ENCODE results near the gene RAD51B.

Gene RAD51B

DNA sequence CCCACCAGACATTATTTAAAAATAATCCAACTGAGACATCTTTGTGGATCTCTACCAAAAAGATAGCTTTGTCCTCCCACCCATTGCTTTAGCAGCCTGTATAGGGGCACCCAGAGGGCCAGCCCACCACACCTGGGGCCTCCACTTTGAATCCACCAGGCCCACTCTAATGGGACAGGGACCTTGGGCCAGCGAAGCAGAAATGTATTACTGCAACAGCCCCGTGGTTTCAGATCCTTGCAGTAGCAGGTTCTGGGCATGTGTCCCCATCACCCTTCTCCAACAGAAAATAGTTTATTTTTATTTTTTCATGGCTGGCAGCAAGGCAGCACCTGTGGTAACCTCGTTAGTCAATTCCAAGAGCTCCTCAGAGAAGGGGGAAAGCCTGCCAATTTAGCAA, 754.9 kb downstream of the RAD51B start:
- DNase-seq: no peak

DNA sequence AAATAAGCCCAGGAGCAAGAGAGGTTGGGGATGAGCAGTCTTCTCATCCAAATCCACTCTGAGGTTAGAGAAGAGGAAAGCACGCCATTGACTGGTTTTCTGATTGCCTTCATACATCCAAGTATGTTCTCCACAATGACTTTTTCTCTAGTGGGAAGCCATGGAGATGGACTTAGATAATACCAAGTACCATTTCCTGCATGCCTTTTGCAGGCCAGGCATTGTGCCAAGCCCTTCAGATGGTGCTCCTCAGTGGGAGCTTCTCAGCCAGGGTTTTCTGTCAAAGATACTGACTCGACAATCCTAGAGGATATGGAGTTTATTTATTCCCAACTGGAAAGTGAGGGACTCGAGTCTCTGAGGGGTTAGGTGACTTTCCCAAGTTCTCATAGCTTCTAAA, 755.3 kb downstream of the RAD51B start:
- DNase-seq: no peak

DNA sequence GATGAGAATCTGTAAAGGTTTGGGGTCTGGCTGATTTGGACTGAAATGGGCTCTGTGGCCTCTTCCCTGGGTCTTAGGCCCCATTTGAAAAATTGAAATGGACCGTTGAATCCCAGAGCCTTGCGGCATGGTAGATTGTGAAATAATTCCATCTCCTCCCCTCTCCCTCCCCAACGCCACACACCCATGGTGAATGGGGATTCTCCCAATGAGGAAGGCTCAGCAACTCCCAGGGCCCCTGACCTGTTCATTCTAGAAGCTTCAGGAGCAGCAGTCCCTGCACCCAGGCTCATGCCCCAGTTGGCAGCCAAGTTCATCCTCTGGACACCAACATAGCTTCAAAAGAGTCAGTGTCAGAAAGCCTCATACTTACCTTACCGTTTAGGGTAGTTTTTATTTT, 755.8 kb downstream of the RAD51B start:
- no peak for DNase-seq

- no peak for DNase-seq
Measured at GRCh38 chr14:68576031-68576430, 756.5 kb downstream of the RAD51B start.

DNA sequence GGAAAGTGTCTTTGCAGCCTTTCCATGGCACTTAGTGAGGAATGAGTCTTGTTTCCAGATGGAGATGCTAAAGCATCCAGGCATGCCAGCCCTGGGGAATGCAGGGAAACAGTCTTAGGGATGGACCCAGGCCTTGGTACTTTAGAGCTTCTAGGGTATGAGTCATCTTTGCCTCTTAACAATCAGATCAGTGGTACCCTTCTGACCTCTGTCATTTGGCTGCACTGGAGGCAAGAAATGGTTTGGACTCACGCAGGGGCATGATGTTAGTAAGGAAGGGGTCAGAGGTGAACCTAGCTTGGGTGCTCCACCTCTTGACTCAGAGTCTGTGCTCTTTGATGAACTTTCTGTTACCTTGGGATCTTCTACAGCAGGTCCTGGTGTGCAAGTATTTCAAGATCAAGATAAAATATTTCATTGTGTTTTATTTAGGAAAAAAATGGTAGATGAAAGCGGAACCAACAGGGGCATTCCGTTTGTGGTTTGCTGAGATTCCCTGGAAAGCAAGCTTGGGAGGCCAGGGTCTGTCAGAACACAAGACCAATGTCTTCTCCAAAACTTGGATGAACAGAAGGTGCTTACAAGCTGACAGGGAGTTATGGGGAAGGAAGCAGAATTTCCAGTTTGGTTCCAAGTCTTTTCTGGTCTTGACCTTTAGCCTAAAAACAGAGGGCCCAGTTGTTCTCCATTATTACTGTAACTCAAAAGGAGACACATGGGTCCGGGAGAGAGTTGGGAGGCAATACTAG, 757.1 kb downstream of the RAD51B start:
- no peak for DNase-seq

GRCh38 chr14:68577802-68578541, 758.4 kb downstream of the RAD51B start:
- DNase-seq: no peak

DNA sequence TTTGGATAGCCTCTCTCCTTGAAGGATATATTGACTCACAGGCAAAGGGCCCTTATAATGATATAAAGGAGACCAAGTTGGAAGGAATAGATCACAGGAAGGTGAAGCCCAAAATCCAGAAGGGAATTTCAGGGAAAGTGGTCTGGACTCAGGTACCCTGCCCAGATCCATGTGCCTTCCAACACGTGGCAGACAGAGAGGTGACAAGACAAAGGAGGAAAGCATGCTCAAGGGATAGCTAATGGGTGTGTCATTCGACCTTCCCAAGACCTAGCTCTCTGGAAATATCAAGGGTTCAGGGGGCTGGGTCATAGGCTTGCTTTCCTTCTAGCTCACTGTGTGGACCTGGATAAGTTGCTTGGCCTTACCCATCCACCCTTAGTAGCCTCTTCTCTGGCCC, 759.0 kb downstream of the RAD51B start:
- no peak for DNase-seq

- no peak for DNase-seq
Measured at GRCh38 chr14:68580096-68580645, 760.6 kb downstream of the RAD51B start.

DNA sequence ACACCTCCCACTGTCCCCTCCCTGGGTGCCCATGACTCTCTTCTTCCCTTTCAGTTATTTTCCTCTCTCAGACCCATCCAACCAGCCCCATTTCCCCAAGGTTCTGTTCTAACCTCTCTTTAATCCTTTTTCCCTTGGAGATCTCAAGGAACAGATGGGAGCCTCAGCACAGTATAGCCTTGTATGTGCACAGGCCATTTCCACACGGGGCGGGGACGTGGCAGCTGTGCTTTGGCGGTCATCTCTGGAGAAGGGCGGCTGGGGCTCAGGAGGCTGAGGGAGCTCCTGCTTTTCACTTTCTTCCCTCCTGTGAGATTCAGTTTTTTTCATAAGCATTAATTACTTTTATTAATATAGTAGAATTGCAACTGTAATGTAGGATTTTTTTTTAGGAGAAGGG, 761.1 kb downstream of the RAD51B start:
- DNase-seq: no peak

DNA sequence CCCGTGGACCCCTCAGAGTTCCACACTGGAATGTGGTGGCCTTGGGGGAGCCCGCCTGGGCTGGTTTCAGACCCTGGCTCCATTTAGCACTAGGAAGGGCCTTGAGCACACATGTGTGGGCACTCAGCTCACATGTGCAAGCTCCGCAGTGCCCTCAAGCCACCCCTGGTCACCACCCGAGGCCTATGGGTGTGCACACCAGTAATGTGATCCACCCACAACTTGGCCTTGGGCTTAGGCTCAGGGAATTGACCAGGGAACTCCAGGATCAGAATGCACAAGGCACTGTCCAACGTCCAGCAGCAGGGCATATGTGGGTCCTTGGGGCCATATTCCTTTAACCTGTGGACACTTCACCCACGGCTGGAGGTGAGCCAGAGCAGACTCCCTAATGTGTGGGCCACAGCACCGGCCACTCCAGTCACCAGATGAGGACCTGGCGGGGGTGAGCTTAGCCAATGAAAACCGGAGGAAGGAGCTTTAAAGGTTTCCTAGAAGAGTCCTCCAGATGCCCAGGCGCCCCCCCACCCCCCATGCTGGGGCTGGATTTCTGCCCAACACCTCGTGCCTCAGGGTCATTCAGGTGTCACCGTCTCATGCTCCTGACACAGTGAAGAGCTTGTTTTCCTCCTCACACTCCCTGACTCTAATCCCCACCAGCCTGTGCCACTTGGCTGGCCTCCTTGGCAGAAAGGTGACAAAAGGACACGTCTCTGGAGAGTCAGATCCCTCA, 764.1 kb downstream of the RAD51B start:
- no peak for DNase-seq

GRCh38 chr14:68584786-68585185, 765.2 kb downstream of the RAD51B start:
- no peak for DNase-seq

- DNase-seq: no peak
Measured at GRCh38 chr14:68585690-68586089, 766.1 kb downstream of the RAD51B start.

- DNase-seq: no peak
Measured at GRCh38 chr14:68586896-68587751, 767.5 kb downstream of the RAD51B start.

DNA sequence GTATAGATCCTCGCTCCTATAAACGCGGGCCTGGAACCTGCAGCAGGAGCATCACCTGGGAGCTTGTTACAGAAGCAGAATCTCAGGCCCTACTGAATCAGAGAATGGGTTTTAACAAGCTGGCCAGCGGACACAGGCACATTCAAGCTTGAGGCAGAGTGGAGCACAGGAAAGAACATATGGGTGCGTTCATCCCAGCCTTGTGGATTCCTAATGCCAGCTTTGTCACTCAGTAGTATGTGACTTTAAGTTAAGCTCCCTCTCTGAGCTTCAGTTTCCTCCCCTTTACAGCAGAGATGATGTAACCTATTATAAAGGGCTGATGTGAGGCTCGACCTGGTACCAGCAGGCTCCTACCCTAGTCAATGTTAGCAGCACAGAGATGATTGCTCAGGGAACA, 768.4 kb downstream of the RAD51B start:
- no peak for DNase-seq

DNA sequence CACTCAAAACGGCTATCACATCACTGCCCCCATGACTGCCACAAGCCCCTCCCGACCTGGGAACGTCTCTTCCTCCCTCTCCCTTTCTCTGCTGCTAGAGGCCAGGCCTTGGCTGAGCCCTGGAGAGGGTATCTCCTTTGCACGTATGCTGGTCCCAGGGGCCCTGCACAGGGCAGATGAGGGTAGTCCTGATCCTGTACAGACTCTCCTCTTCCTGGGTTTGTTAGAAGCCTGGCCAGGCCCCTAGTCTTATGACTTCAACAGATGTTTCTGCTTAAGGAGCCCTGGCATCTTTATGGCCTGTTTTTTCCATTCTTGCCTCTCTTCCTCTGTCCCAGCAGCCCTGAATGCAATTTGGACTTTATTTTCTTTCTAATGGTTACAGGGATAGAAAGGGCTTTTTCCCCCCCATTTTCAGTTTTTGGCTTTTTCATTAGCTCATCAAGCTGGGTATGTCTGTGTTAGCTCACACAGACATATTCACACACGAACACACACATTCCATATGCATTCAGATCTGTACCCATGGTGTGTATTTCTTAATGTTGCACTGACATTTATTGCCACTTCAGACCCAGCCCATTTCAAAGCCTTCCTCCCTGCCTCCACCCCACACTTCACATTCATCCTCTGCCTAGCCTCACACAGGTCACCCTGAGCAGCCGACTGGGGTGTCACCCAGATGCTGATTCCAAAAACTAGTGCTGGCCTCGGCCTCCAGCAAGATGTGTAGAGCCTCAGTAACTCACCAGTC, 770.0 kb downstream of the RAD51B start:
- no peak for DNase-seq

DNA sequence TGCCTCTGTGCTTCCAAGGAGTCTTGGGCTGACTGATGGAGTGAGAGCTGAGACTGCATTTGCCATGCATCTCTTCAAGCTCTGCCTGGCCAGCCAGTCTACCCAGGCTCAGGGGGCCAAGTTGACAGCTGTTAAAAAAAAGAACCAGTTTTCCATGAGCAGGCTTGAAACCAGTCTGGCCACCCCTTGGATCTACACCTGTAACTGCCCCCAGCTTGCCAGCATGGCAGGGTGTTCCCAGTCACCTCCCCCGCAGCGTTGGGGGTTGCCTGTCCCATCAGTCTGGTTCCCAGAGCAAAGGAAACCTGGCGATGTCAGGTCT, 770.6 kb downstream of the RAD51B start:
- no peak for DNase-seq

DNA sequence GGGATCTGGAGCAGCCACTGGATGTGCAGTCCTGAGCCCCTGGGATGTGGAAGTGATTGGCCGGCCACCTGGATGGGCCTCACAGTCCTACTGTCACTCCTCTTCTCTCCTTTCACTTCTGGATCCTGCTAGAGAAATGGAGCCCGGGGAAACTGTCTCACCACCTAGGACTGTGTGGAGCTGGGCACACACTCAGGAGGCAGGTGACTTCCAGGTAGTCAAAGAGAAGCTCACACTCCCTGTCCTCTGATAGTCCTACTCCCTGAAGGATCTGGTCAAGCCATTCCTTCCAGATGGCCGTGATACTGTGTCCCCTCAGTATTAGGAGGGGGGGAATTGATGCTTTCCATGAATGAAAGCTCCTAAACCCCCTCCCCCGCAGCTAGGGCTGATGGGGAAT, 772.2 kb downstream of the RAD51B start:
- DNase-seq: no peak

GRCh38 chr14:68592948-68593556, 773.5 kb downstream of the RAD51B start:
- no peak for DNase-seq

DNA sequence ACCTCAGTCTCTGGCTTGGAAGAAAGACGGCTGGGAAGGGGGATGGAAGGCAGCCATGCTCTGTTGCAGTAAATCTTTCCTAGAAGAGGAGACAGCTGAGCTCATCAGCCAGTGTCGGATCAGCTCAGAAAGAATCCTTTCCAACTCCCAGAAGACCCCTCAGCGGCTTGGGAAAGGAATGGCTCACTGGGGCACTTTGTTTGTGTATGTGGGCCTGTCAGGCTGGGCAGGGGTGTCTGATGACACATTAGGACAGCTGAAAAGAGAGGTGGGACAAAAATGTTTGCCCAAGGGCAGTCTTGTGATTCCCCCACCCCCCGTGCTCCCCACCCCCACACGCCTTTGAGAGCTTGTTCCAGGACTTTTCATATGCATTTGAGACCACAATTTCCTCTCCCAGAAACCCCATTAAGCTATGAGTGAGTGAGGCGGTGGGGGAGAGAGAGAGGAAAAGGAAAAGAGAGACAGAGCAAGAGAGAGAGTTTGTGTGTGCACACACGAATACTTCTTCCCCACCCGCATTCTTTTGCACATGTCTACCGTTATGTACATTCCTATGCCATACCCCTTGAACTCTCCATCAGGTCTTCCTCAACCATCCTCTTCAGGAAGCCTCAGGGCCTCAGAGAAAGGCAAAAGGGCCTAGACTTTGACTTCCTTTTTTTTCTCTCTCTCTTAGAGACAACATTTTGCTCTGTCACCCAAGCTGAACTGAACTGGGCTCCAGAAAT, 774.4 kb downstream of the RAD51B start:
- peak; percentile 68 for DNase-seq

DNA sequence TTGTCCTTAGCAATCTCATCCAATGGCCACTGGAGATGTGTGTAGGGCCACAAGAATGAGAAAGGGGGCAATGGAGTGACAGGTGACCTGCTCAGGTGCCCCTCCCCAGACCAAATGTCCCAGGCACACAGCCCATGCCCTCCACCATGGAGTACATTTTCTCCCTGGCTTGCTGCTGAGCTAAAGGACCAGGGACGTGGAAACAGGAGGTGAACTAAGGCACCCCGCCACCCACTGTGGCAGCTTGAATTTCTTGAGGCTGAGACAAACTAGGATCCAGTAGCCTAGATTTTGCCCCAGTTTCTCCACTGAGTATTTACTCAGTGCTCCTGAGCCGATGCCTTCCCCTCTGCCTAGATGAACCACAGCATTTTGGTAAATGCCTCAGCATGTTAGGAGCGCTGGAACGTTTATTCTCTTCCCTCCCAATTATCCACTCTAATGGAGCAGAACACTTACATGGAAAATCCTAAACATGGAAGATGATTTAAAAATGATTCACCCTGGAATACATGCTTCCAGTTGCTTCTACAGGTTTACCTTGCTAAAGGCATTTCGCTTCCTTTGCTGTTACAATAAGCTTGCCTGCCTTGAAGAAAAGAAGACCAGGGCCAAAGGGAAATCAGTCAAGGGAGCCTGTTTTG, 775.3 kb downstream of the RAD51B start:
- no peak for DNase-seq

Data from GDM1 (cell line).